Spleen (tissue), 11 donors: ENCODE results near the gene CLDN20. TPM values are rescaled to one million over a fixed set of nuclear protein-coding genes. Genes with fewer than 3 reads are reported as not detected.

Source experiments
- DNase-seq: peaks from one replicate; pipeline ENCODE4 v3.0.0-alpha.2; 2020
- H3K27ac ChIP-seq, 8 donors: fragments of 200-600 bp; sonication (generic) in 7 of 8; 1 replicate in 4 of 8; 2 replicates in 4 of 8; pipeline versions ENCODE4 v1.5.0 to v1.8.0; 2016 to 2021; ENCODE audit warnings: inconsistent platforms in 4 of 8, mild to moderate bottlenecking in 4 of 8, moderate library complexity in 1 of 8
- H3K27me3 ChIP-seq, 7 donors: fragments of 200-600 bp; sonication (generic) in 6 of 7; replicated peaks in 1 of 7; 1 replicate in 4 of 7; 2 replicates in 3 of 7; pipeline versions ENCODE4 v1.5.0 to v1.8.0; 2016 to 2021; ENCODE audit warnings: inconsistent platforms in 3 of 7, mild to moderate bottlenecking in 1 of 7
- H3K36me3 ChIP-seq, 6 donors: fragments of 200-600 bp; sonication (generic) in 5 of 6; 1 replicate in 4 of 6; 2 replicates in 2 of 6; pipeline versions ENCODE4 v1.5.0 to v1.8.0; 2016 to 2021; ENCODE audit warnings: inconsistent platforms in 2 of 6
- H3K4me1 ChIP-seq, 6 donors: fragments of 200-600 bp; sonication (generic) in 5 of 6; 1 replicate in 3 of 6; 2 replicates in 3 of 6; pipeline versions ENCODE4 v1.5.0 to v1.8.0; 2016 to 2021; ENCODE audit warnings: inconsistent platforms in 3 of 6
- H3K4me3 ChIP-seq, 8 donors: fragments of 200-600 bp; sonication (generic) in 7 of 8; 1 replicate in 4 of 8; 2 replicates in 4 of 8; pipeline versions ENCODE4 v1.5.0 to v1.8.0; 2016 to 2021; ENCODE audit warnings: inconsistent platforms in 4 of 8, mild to moderate bottlenecking in 4 of 8, moderate library complexity in 2 of 8
- H3K9me3 ChIP-seq, 8 donors: fragments of 200-600 bp; sonication (generic) in 7 of 8; 1 replicate in 4 of 8; 2 replicates in 4 of 8; pipeline versions ENCODE4 v1.5.0 to v1.8.0; 2016 to 2021; ENCODE audit warnings: inconsistent platforms in 4 of 8
- POLR2A ChIP-seq, 3 donors: fragments of 450-650 bp; IDR thresholded peaks; one replicate each; pipeline ENCODE4 v1.5.1; 2017; ENCODE audit warnings: antibody characterized with exemption in 3 of 3, mild to moderate bottlenecking in 1 of 3
- POLR2AphosphoS5 ChIP-seq, 3 donors: sonication (generic); formaldehyde crosslinking; IDR thresholded peaks; one replicate each; pipeline ENCODE4 v1.5.1; 2017; ENCODE audit warnings: antibody characterized with exemption in 3 of 3
- WGBS, 5 donors: extraction: QIAGEN DNeasy Blood & Tissue Kit in 3 of 5; methylation state at CpG; one replicate each; pipeline versions ENCODE4 v1.1.5 to v1.1.7; 2013 to 2018; 5-methylcytosine and 5-hydroxymethylcytosine counted together
- intact Hi-C: fragments of 100-400 bp; cut with DNase I; formaldehyde crosslinking; loops from one replicate; pipeline ENCODE4 v1.15.0; 2023; ENCODE audit warnings: low total_unique reads
- polyA plus RNA-seq, 3 donors: library from polyadenylated mRNA; stranded (reverse); fragments of 200-250 nt; gene quantifications; one replicate each; pipeline ENCODE4 v1.2.1, GENCODE V29; 2013
- total RNA-seq, 7 donors: library from RNA; depleted of rRNA in 3 of 7; stranded (reverse); fragments of >200 nt in 3 of 7; fragmentation: NEBNext Ultra II Directional in 4 of 7; extraction: Animal tissue kit (Norgen Biotek cat#: 25700) in 4 of 7; gene quantifications; one replicate each; pipeline versions ENCODE4 v1.1.0 to v1.2.1, GENCODE V29; 2016 to 2021
- TF ChIP-seq, protein P1 (sequence below), 11 experiments: fragments of 200-600 bp in 7 of 11; fragments of 450-650 bp in 4 of 11; sonication (generic) in 4 of 11; IDR thresholded peaks in 8 of 11; conservative IDR thresholded peaks in 3 of 11; 1 replicate in 7 of 11; 2 replicates in 4 of 11; pipeline versions ENCODE4 v1.4.0 to v1.8.0; 2016 to 2021; ENCODE audit warnings: antibody characterized with exemption in 11 of 11, inconsistent platforms in 4 of 11, mild to moderate bottlenecking in 1 of 11
- donor health status: healthy with polysubstance abuse.
- donor health status: DM: no; HTN: no; CAD: no; lungs with moderate emphysema.
- donor health status: DM: no; HTN: no; CAD: no.
- donor health status: Bipolar disorder and iron deficiency.
- donor health status: healthy.
- donor health status: DM: no; HTN: no; CAD: no.
- donor health status: DM: yes; HTN: yes; CAD: no.

The CLDN20 gene
- total and polyA plus RNA-seq, 10 donors: not detected

DNA sequence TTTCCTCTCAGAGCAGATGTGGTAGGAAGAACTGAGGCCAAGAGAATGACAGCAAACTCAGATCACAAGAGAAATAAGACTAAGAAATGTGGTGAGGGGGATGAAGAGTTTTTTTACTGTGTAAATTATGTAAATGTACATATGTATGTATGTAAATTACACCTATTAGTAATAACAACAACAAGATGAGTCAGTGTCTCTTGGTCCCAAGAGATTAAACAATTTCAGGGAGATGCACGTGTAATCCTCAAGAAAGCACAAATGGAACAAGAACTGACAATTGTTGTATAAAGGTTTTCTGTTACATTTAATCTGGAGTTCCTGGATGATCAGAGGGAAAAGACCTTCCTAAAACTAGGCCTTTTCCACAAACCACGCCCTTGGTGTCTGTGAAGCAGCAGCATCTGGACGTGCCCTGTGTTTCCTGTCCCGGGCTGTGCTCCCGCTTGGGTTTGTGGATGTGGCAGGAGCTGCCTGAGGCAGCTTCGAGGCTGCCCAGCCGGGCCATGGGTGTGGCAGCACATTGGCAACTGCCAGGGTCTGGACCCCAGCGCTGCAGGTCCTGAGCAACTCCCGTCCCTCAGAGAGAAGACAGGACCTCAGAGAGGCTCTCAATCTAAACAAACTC, 994 bp downstream of the CLDN20 start:
- H3K4me3 ChIP-seq: no peak overlapping the region
- 71 to 81% (median 72%) methylated on average over 9 of the region's 9 CpGs for WGBS, 5 donors
- H3K9me3 ChIP-seq: no peaks in the 10 kb centered on the region
- H3K27ac ChIP-seq: no peak overlapping the region
- H3K27me3 ChIP-seq: no peaks in the 10 kb centered on the region
- intact Hi-C loops: no loop called here
- DNase-seq: no peak
- H3K36me3 ChIP-seq: peaks cover 0 to 65% (median 17%) of the 10 kb centered on the region in 6 donors
- peaks cover 0 to 7% (median 2%) of the 10 kb centered on the region in 6 donors for H3K4me1 ChIP-seq
- TF ChIP-seq POLR2A (IDR thresholded peaks at IDR 0.05) (no peak), POLR2AphosphoS5 (IDR thresholded peaks at IDR 0.05) (no peak)
- TF ChIP-seq, protein P1, sequence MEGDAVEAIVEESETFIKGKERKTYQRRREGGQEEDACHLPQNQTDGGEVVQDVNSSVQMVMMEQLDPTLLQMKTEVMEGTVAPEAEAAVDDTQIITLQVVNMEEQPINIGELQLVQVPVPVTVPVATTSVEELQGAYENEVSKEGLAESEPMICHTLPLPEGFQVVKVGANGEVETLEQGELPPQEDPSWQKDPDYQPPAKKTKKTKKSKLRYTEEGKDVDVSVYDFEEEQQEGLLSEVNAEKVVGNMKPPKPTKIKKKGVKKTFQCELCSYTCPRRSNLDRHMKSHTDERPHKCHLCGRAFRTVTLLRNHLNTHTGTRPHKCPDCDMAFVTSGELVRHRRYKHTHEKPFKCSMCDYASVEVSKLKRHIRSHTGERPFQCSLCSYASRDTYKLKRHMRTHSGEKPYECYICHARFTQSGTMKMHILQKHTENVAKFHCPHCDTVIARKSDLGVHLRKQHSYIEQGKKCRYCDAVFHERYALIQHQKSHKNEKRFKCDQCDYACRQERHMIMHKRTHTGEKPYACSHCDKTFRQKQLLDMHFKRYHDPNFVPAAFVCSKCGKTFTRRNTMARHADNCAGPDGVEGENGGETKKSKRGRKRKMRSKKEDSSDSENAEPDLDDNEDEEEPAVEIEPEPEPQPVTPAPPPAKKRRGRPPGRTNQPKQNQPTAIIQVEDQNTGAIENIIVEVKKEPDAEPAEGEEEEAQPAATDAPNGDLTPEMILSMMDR (IDR thresholded peaks at IDR 0.05 in 8 of 11, conservative IDR thresholded peaks at IDR 0.05 in 3 of 11): no peak

- no peaks in the 10 kb centered on the region for H3K9me3 ChIP-seq
- TF ChIP-seq POLR2AphosphoS5 (IDR thresholded peaks at IDR 0.05) (no peak), POLR2A (IDR thresholded peaks at IDR 0.05) (no peak)
- TF ChIP-seq, protein P1 (IDR thresholded peaks at IDR 0.05 in 8 of 11, conservative IDR thresholded peaks at IDR 0.05 in 3 of 11): no peak
- DNase-seq: no peak
- 89 to 95% (median 94%) methylated on average over 4 of the region's 4 CpGs for WGBS, 5 donors
- H3K36me3 ChIP-seq: peaks cover 0 to 65% (median 14%) of the 10 kb centered on the region in 6 donors
- no peak overlapping the region for H3K27ac ChIP-seq
- H3K4me3 ChIP-seq: no peak overlapping the region
- H3K27me3 ChIP-seq: no peaks in the 10 kb centered on the region
- intact Hi-C loops: no loop called here
- H3K4me1 ChIP-seq: peaks cover 0 to 7% (median 2%) of the 10 kb centered on the region in 6 donors
Observed at GRCh38 chr6:155265843-155266535, 2.2 kb downstream of the CLDN20 start.

DNA sequence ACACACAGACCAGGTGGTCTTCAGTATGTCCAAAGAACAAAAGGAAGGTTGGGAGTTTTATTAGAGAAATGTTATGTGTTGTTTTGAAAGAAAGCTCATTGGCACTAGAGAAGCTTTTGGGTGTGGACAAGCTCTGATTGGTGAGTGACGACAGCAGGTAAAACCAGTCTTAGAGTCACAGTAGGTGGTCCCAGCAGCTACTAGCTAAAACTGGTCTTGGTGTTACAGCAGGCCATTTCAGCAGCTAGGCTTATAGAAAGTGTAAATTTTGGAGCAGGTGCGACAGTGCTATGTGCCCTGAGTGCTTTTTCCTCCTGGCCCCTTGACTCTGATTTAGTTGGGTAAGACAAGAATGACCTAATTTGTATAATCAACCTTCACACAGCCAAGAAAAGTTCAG, 3.6 kb downstream of the CLDN20 start:
- no peak for DNase-seq
- H3K4me1 ChIP-seq: peaks cover 0 to 7% (median 2%) of the 10 kb centered on the region in 6 donors
- no peak overlapping the region for H3K4me3 ChIP-seq
- intact Hi-C loops: no loop called here
- WGBS, 5 donors: 94 to 100% (median 98%) methylated on average over 2 of the region's 2 CpGs
- no peaks in the 10 kb centered on the region for H3K9me3 ChIP-seq
- peaks cover 0 to 63% (median 14%) of the 10 kb centered on the region in 6 donors for H3K36me3 ChIP-seq
- TF ChIP-seq, protein P1 (IDR thresholded peaks at IDR 0.05 in 8 of 11, conservative IDR thresholded peaks at IDR 0.05 in 3 of 11): no peak
- no peak for TF ChIP-seq POLR2AphosphoS5 (IDR thresholded peaks at IDR 0.05)
- TF ChIP-seq POLR2A (IDR thresholded peaks at IDR 0.05): no peak
- no peaks in the 10 kb centered on the region for H3K27me3 ChIP-seq
- H3K27ac ChIP-seq: no peak overlapping the region
